A673 (cell line): ENCODE results near the gene HOXA4. TPM values are rescaled to one million over a fixed set of nuclear protein-coding genes. Genes with fewer than 3 reads are reported as not detected.

Experiments
- BruUV-seq: library from RNA; stranded (reverse); fragments of 400-500 nt; replicated peaks from 2 replicates; lab custom pipeline; 2021; lab: Mats Ljungman, UMichigan
- CTCF ChIA-PET: fragments of 300-600 bp; sonication (Branson Sonifier 250); formaldehyde crosslinking; loops from one replicate; lab custom pipeline; 2022; ENCODE audit warnings: antibody characterized with exemption; lab: Charles Lee
- POLR2A ChIA-PET: fragments of 300-600 bp; sonication (Branson Sonifier 250); formaldehyde crosslinking; loops from one replicate; lab custom pipeline; 2022; ENCODE audit warnings: antibody characterized with exemption; ENCODE audit not compliant: low non-redundant PET; lab: Charles Lee
- DNase-seq: peaks from one replicate; pipeline ENCODE4 v3.0.0-alpha.2; 2015; ENCODE audit warnings: low spot score
- H3K27ac ChIP-seq: fragments of 200-600 bp; sonication (generic); 2 replicates; pipeline ENCODE4 v1.5.1; 2016; ENCODE audit warnings: mixed run types, low read depth, mild to moderate bottlenecking, mixed read lengths, antibody characterized with exemption, low read length; ENCODE audit not compliant: poor library complexity, severe bottlenecking
- H3K27me3 ChIP-seq: fragments of 200-600 bp; sonication (generic); replicated peaks from 2 replicates; pipeline ENCODE4 v1.6.1; 2017; ENCODE audit warnings: mixed run types, low read depth, mild to moderate bottlenecking, mixed read lengths, antibody characterized with exemption, low read length; ENCODE audit not compliant: insufficient read depth, poor library complexity
- H3K36me3 ChIP-seq: fragments of 200-600 bp; sonication (generic); 2 replicates; pipeline ENCODE4 v1.6.1; 2016; ENCODE audit warnings: mixed run types, mild to moderate bottlenecking, mixed read lengths, antibody characterized with exemption, low read length; ENCODE audit not compliant: insufficient read depth, poor library complexity, severe bottlenecking
- H3K4me1 ChIP-seq: fragments of 200-600 bp; sonication (generic); 2 replicates; pipeline ENCODE4 v1.6.1; 2017; ENCODE audit warnings: mixed run types, mild to moderate bottlenecking, mixed read lengths, antibody characterized with exemption, low read length; ENCODE audit not compliant: insufficient read depth, poor library complexity, severe bottlenecking
- H3K4me3 ChIP-seq: fragments of 200-600 bp; sonication (generic); 2 replicates; pipeline ENCODE4 v1.5.1; 2016; ENCODE audit warnings: low read depth, mixed run types, mild to moderate bottlenecking, mixed read lengths, low read length; ENCODE audit not compliant: poor library complexity, severe bottlenecking
- H3K9me3 ChIP-seq: fragments of 200-600 bp; sonication (generic); 2 replicates; pipeline ENCODE4 v1.6.1; 2016; ENCODE audit warnings: mixed run types, low read depth, mild to moderate bottlenecking, mixed read lengths, antibody characterized with exemption, low read length; ENCODE audit not compliant: poor library complexity, severe bottlenecking
- EZH2 ChIP-seq: fragments of 200-600 bp; sonication (generic); IDR thresholded peaks from 2 replicates; pipeline ENCODE4 v1.6.1; 2017; ENCODE audit warnings: borderline replicate concordance, low read depth, mild to moderate bottlenecking, mixed read lengths, antibody characterized with exemption, low read length; ENCODE audit not compliant: poor library complexity, severe bottlenecking
- intact Hi-C: fragments of 100-400 bp; cut with micrococcal nuclease; formaldehyde crosslinking; loops from one replicate; pipeline ENCODE4 v1.10.0; 2022; ENCODE audit not compliant: unreplicated experiment
- total RNA-seq: library from RNA; stranded (reverse); gene quantifications from 2 replicates; pipeline ENCODE4 v1.2.3, GENCODE V29; 2021
- TF ChIP-seq, protein P1 (sequence below): fragments of 300-800, 200-600 bp; sonication (generic); conservative IDR thresholded peaks from 2 replicates; pipeline ENCODE4 v1.5.1; 2017; ENCODE audit warnings: low read depth, mild to moderate bottlenecking, antibody characterized with exemption, low read length, moderate library complexity, mixed read lengths

The HOXA4 gene
- total RNA-seq, 1 experiment from 2014 or later: not detected

DNA sequence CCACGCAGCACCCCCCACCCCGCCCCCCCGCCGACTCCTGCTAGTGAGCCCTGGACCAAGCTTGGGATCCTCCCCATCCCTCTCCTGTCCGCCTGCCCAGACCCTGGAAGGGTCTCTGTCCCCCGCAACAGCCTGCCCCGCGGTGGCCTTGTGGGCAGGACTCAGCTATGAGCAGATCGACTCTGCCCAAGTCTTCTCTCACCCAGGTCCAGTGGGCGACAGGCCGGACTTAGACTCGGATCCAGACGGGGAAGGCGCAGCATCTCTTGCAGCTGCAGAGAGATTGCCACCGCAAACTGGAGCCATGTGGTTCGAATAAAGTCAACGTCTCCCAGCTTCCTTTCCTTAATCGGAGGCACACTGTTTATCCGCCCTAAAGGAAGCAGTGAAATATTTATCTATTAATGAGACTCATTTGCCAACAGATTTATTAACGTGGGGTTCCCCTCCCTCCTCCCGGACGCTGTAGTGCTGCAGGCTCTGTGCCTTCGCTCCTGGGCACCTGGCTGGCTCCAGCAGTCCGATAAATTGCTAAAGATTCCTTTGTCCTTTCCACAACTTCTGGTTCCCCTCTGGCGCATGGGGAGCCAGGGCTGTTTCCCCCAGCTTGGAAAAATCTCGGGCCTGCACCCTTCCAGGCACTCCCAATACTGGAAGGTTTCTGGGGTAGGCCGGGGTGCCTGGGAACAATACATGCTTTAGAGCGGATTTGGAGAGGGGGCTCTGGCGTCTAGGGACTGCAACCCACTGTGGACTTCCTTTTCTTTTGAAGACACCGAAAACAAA is 26.6 kb upstream of the HOXA4 start:
- H3K4me3 ChIP-seq: peak overlapping the region; percentile 49
- peaks cover 63% of the 10 kb centered on the region for H3K27me3 ChIP-seq
- ChIA-PET CTCF (no interaction called here), POLR2A (no interaction called here)
- TF ChIP-seq, protein P1, sequence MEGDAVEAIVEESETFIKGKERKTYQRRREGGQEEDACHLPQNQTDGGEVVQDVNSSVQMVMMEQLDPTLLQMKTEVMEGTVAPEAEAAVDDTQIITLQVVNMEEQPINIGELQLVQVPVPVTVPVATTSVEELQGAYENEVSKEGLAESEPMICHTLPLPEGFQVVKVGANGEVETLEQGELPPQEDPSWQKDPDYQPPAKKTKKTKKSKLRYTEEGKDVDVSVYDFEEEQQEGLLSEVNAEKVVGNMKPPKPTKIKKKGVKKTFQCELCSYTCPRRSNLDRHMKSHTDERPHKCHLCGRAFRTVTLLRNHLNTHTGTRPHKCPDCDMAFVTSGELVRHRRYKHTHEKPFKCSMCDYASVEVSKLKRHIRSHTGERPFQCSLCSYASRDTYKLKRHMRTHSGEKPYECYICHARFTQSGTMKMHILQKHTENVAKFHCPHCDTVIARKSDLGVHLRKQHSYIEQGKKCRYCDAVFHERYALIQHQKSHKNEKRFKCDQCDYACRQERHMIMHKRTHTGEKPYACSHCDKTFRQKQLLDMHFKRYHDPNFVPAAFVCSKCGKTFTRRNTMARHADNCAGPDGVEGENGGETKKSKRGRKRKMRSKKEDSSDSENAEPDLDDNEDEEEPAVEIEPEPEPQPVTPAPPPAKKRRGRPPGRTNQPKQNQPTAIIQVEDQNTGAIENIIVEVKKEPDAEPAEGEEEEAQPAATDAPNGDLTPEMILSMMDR: no peak
- no peak for TF ChIP-seq EZH2
- H3K9me3 ChIP-seq: no peaks in the 10 kb centered on the region
- no TSS peak for BruUV-seq
- intact Hi-C loops: no loop called here
- no peak overlapping the region for H3K27ac ChIP-seq
- DNase-seq: no peak
- H3K36me3 ChIP-seq: no peaks in the 10 kb centered on the region
- peaks cover 7% of the 10 kb centered on the region for H3K4me1 ChIP-seq

DNA sequence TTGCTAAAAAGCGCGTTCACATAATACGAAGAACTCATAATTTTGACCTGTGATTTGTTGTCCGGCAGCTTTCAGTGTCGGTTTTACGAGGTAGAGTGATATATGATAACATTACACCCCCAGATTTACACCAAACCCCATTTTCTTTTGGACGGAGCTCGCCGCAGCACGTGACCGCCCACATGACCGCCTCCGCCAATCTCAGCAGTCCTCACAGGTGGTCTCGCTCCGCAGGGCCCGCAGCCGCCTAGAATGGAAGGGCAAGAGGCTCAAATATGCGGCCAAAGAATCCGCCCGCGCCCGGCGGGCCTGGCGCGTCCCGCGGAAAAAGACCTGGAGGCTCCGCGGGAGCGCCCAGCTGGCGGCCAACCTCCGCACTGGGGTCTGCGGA is 25.9 kb upstream of the HOXA4 start, which contains the start of gene HOXA7:
Gene HOXA7 (minus strand): TSS at position 168 of the 391 bp plus-strand sequence. CDS start 130 bp downstream, at position 38.
- no TSS peak for BruUV-seq
- Histone ChIP-seq H3K36me3 (no peaks in the 10 kb centered on the region), H3K27me3 (peaks cover 70% of the 10 kb centered on the region), H3K4me1 (peaks cover 7% of the 10 kb centered on the region), H3K4me3 (peak within 1 kb of the TSS; percentile 49), H3K27ac (no peak within 1 kb of the TSS), H3K9me3 (no peaks in the 10 kb centered on the region)
- ChIA-PET CTCF (no interaction called here), POLR2A (no interaction called here)
- TF ChIP-seq, protein P1: no peak
- TF ChIP-seq EZH2: no peak
- DNase-seq: peak; percentile 41
- intact Hi-C loops: no loop called here

DNA sequence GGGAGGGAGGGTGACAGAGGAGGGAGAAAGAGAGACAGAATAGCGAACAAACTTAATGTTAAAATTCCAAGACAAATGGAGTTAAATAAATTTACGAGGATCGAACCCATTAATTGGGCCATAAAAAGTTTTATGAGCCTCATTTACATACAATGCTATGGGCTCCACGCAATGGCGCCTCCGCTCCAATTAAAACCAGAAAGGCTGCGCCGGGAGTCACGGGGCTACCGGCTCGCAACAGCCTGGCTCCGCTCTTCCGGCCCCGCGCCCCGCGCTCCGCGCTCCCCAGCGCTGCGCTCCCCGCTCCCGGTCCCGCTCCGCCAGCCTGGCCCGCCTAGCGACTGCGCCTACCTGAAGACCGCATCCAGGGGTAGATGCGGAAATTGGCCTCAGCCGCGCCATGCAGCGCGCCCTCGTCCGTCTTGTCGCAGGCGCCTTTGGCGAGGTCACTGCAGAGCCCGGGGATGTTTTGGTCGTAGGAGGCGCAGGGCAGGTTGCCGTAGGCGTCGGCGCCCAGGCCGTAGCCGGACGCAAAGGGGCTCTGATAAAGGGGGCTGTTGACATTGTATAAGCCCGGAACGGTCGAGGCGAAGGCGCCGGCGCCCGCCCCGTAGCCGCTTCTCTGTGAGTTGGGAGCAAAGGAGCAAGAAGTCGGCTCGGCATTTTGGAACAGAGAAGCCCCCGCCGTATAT is 25.4 kb upstream of the HOXA4 start:
- peaks cover 75% of the 10 kb centered on the region for H3K27me3 ChIP-seq
- H3K4me3 ChIP-seq: peak overlapping the region; percentile 49
- peaks cover 7% of the 10 kb centered on the region for H3K4me1 ChIP-seq
- no peak overlapping the region for H3K27ac ChIP-seq
- CTCF ChIA-PET: no interaction called here
- DNase-seq: no peak
- no TSS peak for BruUV-seq
- H3K9me3 ChIP-seq: no peaks in the 10 kb centered on the region
- POLR2A ChIA-PET: no interaction called here
- intact Hi-C loops: no loop called here
- H3K36me3 ChIP-seq: no peaks in the 10 kb centered on the region
- peak; percentile 95 for TF ChIP-seq EZH2
- TF ChIP-seq, protein P1: no peak
